H1 (cell line): ENCODE results near the gene ZBTB44. TPM values are rescaled to one million over a fixed set of nuclear protein-coding genes. Genes with fewer than 3 reads are reported as not detected.

Experiments used
- CTCF ChIA-PET: fragments of 300-600 bp; sonication (Branson Sonifier 250); formaldehyde crosslinking; loops from one replicate; lab custom pipeline; 2021; ENCODE audit not compliant: partially characterized antibody; lab: Charles Lee
- POLR2A ChIA-PET: fragments of 300-600 bp; sonication (Branson Sonifier 250); formaldehyde crosslinking; loops from one replicate; lab custom pipeline; 2021; ENCODE audit warnings: inconsistent platforms; ENCODE audit not compliant: partially characterized antibody; lab: Charles Lee
- DNase-seq, 2 experiments: peaks; one replicate each; pipeline versions ENCODE4 v3.0.0 to v3.0.0-alpha.2; 2010 to 2022; ENCODE audit warnings: low spot score in 2 of 2, low read depth in 1 of 2, mixed read lengths in 1 of 2
- FAIRE-seq: peaks from 2 replicates; lab custom pipeline; 2011; peaks lifted over from hg19 to GRCh38; lab: Jason Lieb, UNC
- H2AFZ ChIP-seq: 2 replicates; pipeline ENCODE4 v1.8.1; 2012; ENCODE audit warnings: low read length, inconsistent platforms
- H2AK5ac ChIP-seq: 2 replicates; pipeline ENCODE4 v1.6.1; 2013; ENCODE audit warnings: low read depth, low read length
- H2BK120ac ChIP-seq: replicated peaks from 2 replicates; pipeline ENCODE3; 2013; ENCODE audit warnings: low read depth, low read length, inconsistent platforms
- H2BK12ac ChIP-seq: 2 replicates; pipeline ENCODE4 v1.6.1; 2013; ENCODE audit warnings: low read depth, low read length
- H2BK15ac ChIP-seq: 2 replicates; pipeline ENCODE4 v1.6.1; 2013; ENCODE audit warnings: low read length
- H2BK20ac ChIP-seq: 2 replicates; pipeline ENCODE4 v1.6.1; 2013; ENCODE audit warnings: low read length
- H2BK5ac ChIP-seq: 2 replicates; pipeline ENCODE4 v1.6.1; 2013; ENCODE audit warnings: low read depth, low read length
- H3K14ac ChIP-seq: 2 replicates; pipeline ENCODE4 v1.6.1; 2013; ENCODE audit warnings: inconsistent platforms; ENCODE audit not compliant: insufficient read length
- H3K18ac ChIP-seq: 2 replicates; pipeline ENCODE4 v1.6.1; 2013; ENCODE audit warnings: low read length; ENCODE audit errors: extremely low read depth
- H3K23ac ChIP-seq: 2 replicates; pipeline ENCODE4 v1.6.1; 2013; ENCODE audit warnings: inconsistent platforms; ENCODE audit not compliant: insufficient read length
- H3K23me2 ChIP-seq: 2 replicates; pipeline ENCODE4 v1.6.1; 2013; ENCODE audit warnings: low read depth, low read length
- H3K27ac ChIP-seq: 2 replicates; pipeline ENCODE4 v1.6.1; 2011; ENCODE audit warnings: low read depth, low read length, inconsistent platforms
- H3K27me3 ChIP-seq, 4 experiments: replicated peaks in 1 of 4; 1 replicate in 1 of 4; 2 replicates in 3 of 4; pipeline versions ENCODE4 v1.6.1 to v1.8.1; 2011 to 2013; ENCODE audit warnings: low read length in 3 of 4, mild to moderate bottlenecking in 3 of 4, inconsistent platforms in 2 of 4, mixed read lengths in 2 of 4, moderate library complexity in 1 of 4; ENCODE audit not compliant: control insufficient read depth in 3 of 4, insufficient read depth in 3 of 4; ENCODE audit errors: extremely low read depth in 1 of 4
- H3K36me3 ChIP-seq, 4 experiments: 2 replicates each; pipeline versions ENCODE4 v1.6.1 to v1.8.1; 2011 to 2013; ENCODE audit warnings: mild to moderate bottlenecking in 4 of 4, low read length in 3 of 4, moderate library complexity in 2 of 4, control low read depth in 1 of 4, inconsistent platforms in 1 of 4; ENCODE audit not compliant: insufficient read depth in 4 of 4, control insufficient read depth in 2 of 4
- H3K4ac ChIP-seq: replicated peaks from 2 replicates; pipeline ENCODE3; 2013; ENCODE audit warnings: low read length, low read depth, mixed read lengths, inconsistent platforms; ENCODE audit not compliant: insufficient read length
- H3K4me1 ChIP-seq, 4 experiments: replicated peaks in 1 of 4; 1 replicate in 1 of 4; 2 replicates in 3 of 4; pipeline versions ENCODE4 v1.6.1 to v1.8.1; 2011 to 2013; ENCODE audit warnings: low read length in 3 of 4, inconsistent platforms in 2 of 4, mixed read lengths in 1 of 4; ENCODE audit not compliant: insufficient read depth in 4 of 4, control insufficient read depth in 3 of 4
- H3K4me2 ChIP-seq, 2 experiments: 2 replicates each; pipeline versions ENCODE4 v1.6.1 to v1.8.1; 2011 to 2013; ENCODE audit warnings: low read depth in 2 of 2, low read length in 2 of 2, control low read depth in 1 of 2, inconsistent platforms in 1 of 2, mild to moderate bottlenecking in 1 of 2; ENCODE audit not compliant: insufficient read depth in 1 of 2
- H3K4me3 ChIP-seq, 4 experiments: fragments of 200-600, 300-600 bp in 1 of 4; sonication (generic), shearing (Covaris generic), sonication (Bioruptor Twin) in 1 of 4; 2 replicates each; pipeline versions ENCODE4 v1.5.1 to v1.8.1; 2011 to 2016; ENCODE audit warnings: low read length in 4 of 4, low read depth in 3 of 4, control low read depth in 2 of 4, inconsistent platforms in 2 of 4, mild to moderate bottlenecking in 2 of 4, mixed read lengths in 1 of 4, moderate library complexity in 1 of 4; ENCODE audit not compliant: insufficient read depth in 2 of 4; ENCODE audit errors: extremely low read depth in 1 of 4
- H3K56ac ChIP-seq: replicated peaks from 2 replicates; pipeline ENCODE3; 2013; ENCODE audit warnings: low read depth, mild to moderate bottlenecking, mixed read lengths, low read length, inconsistent platforms; ENCODE audit not compliant: insufficient read length
- H3K79me1 ChIP-seq: 2 replicates; pipeline ENCODE4 v1.6.1; 2013; ENCODE audit warnings: low read depth, low read length, control low read depth
- H3K79me2 ChIP-seq, 2 experiments: 2 replicates each; pipeline versions ENCODE4 v1.6.1 to v1.8.1; 2012 to 2013; ENCODE audit warnings: low read length in 2 of 2, mild to moderate bottlenecking in 2 of 2, inconsistent platforms in 1 of 2; ENCODE audit not compliant: insufficient read depth in 2 of 2, control insufficient read depth in 1 of 2
- H3K9ac ChIP-seq, 4 experiments: replicated peaks in 1 of 4; 1 replicate in 1 of 4; 2 replicates in 3 of 4; pipeline versions ENCODE4 v1.6.1 to v1.8.1; 2011 to 2013; ENCODE audit warnings: low read depth in 3 of 4, low read length in 3 of 4, control low read depth in 2 of 4, mild to moderate bottlenecking in 2 of 4, moderate library complexity in 2 of 4, inconsistent platforms in 1 of 4; ENCODE audit errors: extremely low read depth in 1 of 4
- H3K9me3 ChIP-seq, 2 experiments: 2 replicates each; pipeline versions ENCODE4 v1.6.1 to v1.8.1; 2012 to 2013; ENCODE audit warnings: mild to moderate bottlenecking in 2 of 2, moderate library complexity in 2 of 2, control low read depth in 1 of 2, inconsistent platforms in 1 of 2, low read depth in 1 of 2, low read length in 1 of 2, mixed read lengths in 1 of 2; ENCODE audit not compliant: insufficient read depth in 2 of 2
- H4K20me1 ChIP-seq, 2 experiments: replicated peaks in 1 of 2; 2 replicates each; pipeline versions ENCODE3 to v1.8.1; 2011 to 2013; ENCODE audit warnings: inconsistent platforms in 2 of 2, low read length in 2 of 2, mild to moderate bottlenecking in 1 of 2; ENCODE audit not compliant: insufficient read depth in 2 of 2, control insufficient read depth in 1 of 2
- H4K5ac ChIP-seq: 2 replicates; pipeline ENCODE4 v1.6.1; 2013; ENCODE audit warnings: low read length, low read depth, mixed read lengths, inconsistent platforms; ENCODE audit not compliant: insufficient read length
- H4K8ac ChIP-seq: 2 replicates; pipeline ENCODE4 v1.8.0; 2013; ENCODE audit warnings: mild to moderate bottlenecking, moderate library complexity, low read length, inconsistent platforms; ENCODE audit not compliant: insufficient read depth; ENCODE audit errors: extremely low read depth
- H4K91ac ChIP-seq: replicated peaks from 2 replicates; pipeline ENCODE3; 2013; ENCODE audit warnings: low read length, mixed read lengths, inconsistent platforms; ENCODE audit not compliant: insufficient read length
- ASH2L ChIP-seq: fragments of 200-600, 300-600 bp; sonication (generic); IDR thresholded peaks from one replicate; pipeline ENCODE4 v1.7.1; 2017; ENCODE audit warnings: low read length
- ATF2 ChIP-seq: IDR thresholded peaks from 2 replicates; pipeline ENCODE4 v1.6.1; 2012; ENCODE audit warnings: low read length, inconsistent platforms
- BACH1 ChIP-seq: IDR thresholded peaks from 2 replicates; pipeline ENCODE4 v1.6.1; 2012; ENCODE audit warnings: low read length, improper control_type of control experiment
- E2F6 ChIP-seq: IDR thresholded peaks from 2 replicates; pipeline ENCODE4 v1.6.1; 2012; ENCODE audit warnings: inconsistent platforms
- EZH2 ChIP-seq: fragments of 200-600 bp; sonication (generic); IDR thresholded peaks from 2 replicates; pipeline ENCODE4 v1.7.1; 2012; ENCODE audit warnings: low read depth, mild to moderate bottlenecking, moderate library complexity, low read length, inconsistent platforms; ENCODE audit not compliant: severe bottlenecking
- KDM4A ChIP-seq: IDR thresholded peaks from one replicate; pipeline ENCODE4 v1.7.1; 2012; ENCODE audit warnings: low read depth, mild to moderate bottlenecking, moderate library complexity, low read length, inconsistent platforms; ENCODE audit not compliant: severe bottlenecking
- MAFK ChIP-seq: IDR thresholded peaks from 2 replicates; pipeline ENCODE4 v1.6.1; 2012; ENCODE audit warnings: low read depth, mild to moderate bottlenecking, improper control_type of control experiment, low read length
- RBBP5 ChIP-seq: IDR thresholded peaks from 2 replicates; pipeline ENCODE4 v1.7.1; 2012; ENCODE audit warnings: low read depth, mild to moderate bottlenecking, inconsistent platforms, low read length, moderate library complexity, borderline replicate concordance
- SP4 ChIP-seq: IDR thresholded peaks from 2 replicates; pipeline ENCODE4 v1.6.1; 2012; ENCODE audit warnings: low read length, inconsistent platforms
- SUZ12 ChIP-seq: fragments of 200-600 bp; sonication (generic); IDR thresholded peaks from 2 replicates; pipeline ENCODE4 v1.6.1; 2012; ENCODE audit warnings: mild to moderate bottlenecking, inconsistent platforms, low read length, moderate library complexity, mixed read lengths
- WGBS, 2 experiments: shearing (Covaris generic) in 1 of 2; methylation state at CpG; one replicate each; pipeline versions ENCODE4 v1.1.6 to v1.1.7; 2013 to 2015; ENCODE audit warnings: low lambda C conversion rate in 2 of 2, mixed read lengths in 2 of 2, inconsistent platforms in 1 of 2, low coverage in 1 of 2, missing lambda C conversion rate in 1 of 2; ENCODE audit not compliant: insufficient replicate concordance in 2 of 2, insufficient coverage in 1 of 2, insufficient read length in 1 of 2; ENCODE audit errors: extremely low coverage in 1 of 2, missing lambda C conversion rate in 1 of 2; 5-methylcytosine and 5-hydroxymethylcytosine counted together
- polyA plus RNA-seq, 7 experiments: library from polyadenylated mRNA; depleted of rRNA in 3 of 7; stranded (reverse) in 5 of 7; unstranded in 2 of 7; fragments of >200 nt in 5 of 7; fragments of 200-250 nt in 2 of 7; gene quantifications; 1 replicate in 5 of 7; 2 replicates in 1 of 7; 4 replicates in 1 of 7; pipeline versions ENCODE4 v1.2.1 to v1.2.3, GENCODE V29; 2011 to 2013; ENCODE audit warnings: missing spikeins in 2 of 7, mixed read lengths in 2 of 7
- total RNA-seq: library from RNA; stranded (reverse); fragmentation: NEBNext Ultra II Directional; extraction: Animal tissue kit (Norgen Biotek cat#: 25700); gene quantifications from 2 replicates; pipeline ENCODE4 v1.2.1, GENCODE V29; 2021

ZBTB44 gene
- total and polyA plus RNA-seq, 2 of the 8 experiments (the other 6 are each of a cell fraction or from before 2014, with no cell fraction given), result 37.2 to 158 TPM

GRCh38 chr11:130183878-130184610, 130.7 kb downstream of the ZBTB44 start:
- H4K91ac ChIP-seq, result no peak overlapping the region
- no peak overlapping the region for H4K5ac ChIP-seq
- H2BK15ac ChIP-seq, result no peak overlapping the region
- POLR2A ChIA-PET, result interaction anchor here (0.6 kb wide), 1 partner anchor 387 kb away, joined by 3 read pairs; no protein-coding TSS in a partner anchor
- H4K20me1 ChIP-seq, result peaks cover 0 to 5% of the 10 kb centered on the region in 2 experiments
- CTCF ChIA-PET, result interaction anchor here (1.1 to 1.6 kb wide), 5 partner anchors 8 to 259 kb away, joined by 3 to 4 read pairs (median 3); no protein-coding TSS in a partner anchor
- no peak overlapping the region for H3K18ac ChIP-seq
- no peaks in the 10 kb centered on the region for H3K23me2 ChIP-seq
- H3K9ac ChIP-seq, result no peak overlapping the region
- no peak overlapping the region for H3K4me3 ChIP-seq
- H3K4ac ChIP-seq, result no peak overlapping the region
- no peak overlapping the region for H3K4me2 ChIP-seq
- H3K4me1 ChIP-seq, result no peaks in the 10 kb centered on the region; a peak in 1 of 7 replicates
- H3K79me2 ChIP-seq, result no peaks in the 10 kb centered on the region
- no peak overlapping the region for H3K23ac ChIP-seq
- H2BK20ac ChIP-seq, result no peak overlapping the region
- H2BK12ac ChIP-seq, result no peak overlapping the region
- H2AK5ac ChIP-seq, result no peak overlapping the region
- H2BK5ac ChIP-seq, result no peak overlapping the region
- H3K27ac ChIP-seq, result no peak overlapping the region
- DNase-seq, result no peak
- no peaks in the 10 kb centered on the region for H3K36me3 ChIP-seq
- 96% methylated on average over 11 of the region's 11 CpGs; no CpG with 5 or more reads in 1 of the 2 experiments for WGBS, 2 experiments
- H3K27me3 ChIP-seq, result no peaks in the 10 kb centered on the region; a peak in 1 of 7 replicates
- H4K8ac ChIP-seq, result no peak overlapping the region
- H2AFZ ChIP-seq, result no peak overlapping the region
- H3K9me3 ChIP-seq, result no peaks in the 10 kb centered on the region
- H3K56ac ChIP-seq, result no peak overlapping the region
- no peak for FAIRE-seq
- no peak overlapping the region for H2BK120ac ChIP-seq
- peaks cover 4% of the 10 kb centered on the region; the same call in 1 of the 2 replicates for H3K79me1 ChIP-seq
- H3K14ac ChIP-seq, result no peak overlapping the region
- no peak for TF ChIP-seq RBBP5
- TF ChIP-seq KDM4A, result no peak
- TF ChIP-seq ASH2L, result no peak
- no peak for TF ChIP-seq BACH1
- TF ChIP-seq EZH2, result no peak
- no peak for TF ChIP-seq MAFK
- TF ChIP-seq E2F6, result no peak
- no peak for TF ChIP-seq SUZ12
- TF ChIP-seq ATF2, result no peak
- no peak for TF ChIP-seq SP4
